Suprapubic skin (tissue), 4 donors: ENCODE data around the gene MAPKAPK3.

ENCODE experiments used
- POLR2A ChIP-seq, 2 donors: fragments of 450-650 bp; IDR thresholded peaks; one replicate each; pipeline ENCODE4 v1.6.1; 2017; ENCODE audit warnings: antibody characterized with exemption in 2 of 2, mild to moderate bottlenecking in 2 of 2, moderate library complexity in 2 of 2
- POLR2AphosphoS5 ChIP-seq, 3 donors: sonication (generic); formaldehyde crosslinking; IDR thresholded peaks; one replicate each; pipeline ENCODE4 v1.6.1; 2017; ENCODE audit warnings: antibody characterized with exemption in 3 of 3
- TF ChIP-seq, protein P1 (sequence below), 2 donors: fragments of 200-600 bp in 1 of 2; fragments of 450-650 bp in 1 of 2; sonication (generic) in 1 of 2; IDR thresholded peaks; one replicate each; pipeline ENCODE4 v1.5.1; 2016 to 2019; ENCODE audit warnings: antibody characterized with exemption in 2 of 2, mild to moderate bottlenecking in 1 of 2, moderate library complexity in 1 of 2

DNA sequence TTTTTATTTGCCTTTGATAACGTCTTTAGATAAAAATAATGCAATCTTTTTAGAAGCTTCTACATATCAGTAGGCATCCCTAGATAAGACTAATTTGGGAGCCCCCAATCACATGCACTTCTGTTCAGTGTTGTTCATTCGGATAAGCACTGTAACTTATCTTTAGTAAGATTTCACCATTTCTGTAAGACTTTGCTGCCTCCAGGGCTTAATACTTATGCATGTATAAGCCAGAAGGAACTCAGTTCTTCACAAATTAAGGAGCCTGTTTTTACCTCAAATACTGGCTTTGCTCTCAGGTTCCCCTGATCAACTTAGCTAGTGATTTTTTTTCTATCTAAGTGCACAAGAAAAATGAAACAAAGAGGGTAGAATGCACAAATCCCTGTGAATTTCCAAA, 78.1 kb downstream of the MAPKAPK3 start:
- TF ChIP-seq, protein P1, sequence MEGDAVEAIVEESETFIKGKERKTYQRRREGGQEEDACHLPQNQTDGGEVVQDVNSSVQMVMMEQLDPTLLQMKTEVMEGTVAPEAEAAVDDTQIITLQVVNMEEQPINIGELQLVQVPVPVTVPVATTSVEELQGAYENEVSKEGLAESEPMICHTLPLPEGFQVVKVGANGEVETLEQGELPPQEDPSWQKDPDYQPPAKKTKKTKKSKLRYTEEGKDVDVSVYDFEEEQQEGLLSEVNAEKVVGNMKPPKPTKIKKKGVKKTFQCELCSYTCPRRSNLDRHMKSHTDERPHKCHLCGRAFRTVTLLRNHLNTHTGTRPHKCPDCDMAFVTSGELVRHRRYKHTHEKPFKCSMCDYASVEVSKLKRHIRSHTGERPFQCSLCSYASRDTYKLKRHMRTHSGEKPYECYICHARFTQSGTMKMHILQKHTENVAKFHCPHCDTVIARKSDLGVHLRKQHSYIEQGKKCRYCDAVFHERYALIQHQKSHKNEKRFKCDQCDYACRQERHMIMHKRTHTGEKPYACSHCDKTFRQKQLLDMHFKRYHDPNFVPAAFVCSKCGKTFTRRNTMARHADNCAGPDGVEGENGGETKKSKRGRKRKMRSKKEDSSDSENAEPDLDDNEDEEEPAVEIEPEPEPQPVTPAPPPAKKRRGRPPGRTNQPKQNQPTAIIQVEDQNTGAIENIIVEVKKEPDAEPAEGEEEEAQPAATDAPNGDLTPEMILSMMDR (IDR thresholded peaks at IDR 0.05), result no peak
- TF ChIP-seq POLR2A (IDR thresholded peaks at IDR 0.05) (no peak), POLR2AphosphoS5 (IDR thresholded peaks at IDR 0.05) (no peak)
